ENCODE measurements around the gene RGS3.
"Not testable (repeated sequence)": the region's sequence is repeated elsewhere in the genome, so short reads cannot be mapped to it uniquely, and the experiment has no call there.

RGS3 gene

GRCh38 chr9:113491147-113491546 lies 27.6 kb downstream of the RGS3 start:
- H3K27me3 ChIP-seq (ENCODE audit: insufficient read depth, low read length); H3K9ac ChIP-seq (ENCODE audit: low read depth, low read length); H3K4me3 ChIP-seq (ENCODE audit: low read length); H3K27ac ChIP-seq (ENCODE audit: low read depth, low read length); H3K36me3 ChIP-seq (ENCODE audit: insufficient read depth, low read length); H3K9me3 ChIP-seq (ENCODE audit: insufficient read depth, low read depth, low read length): not testable (repeated sequence)
- WGBS: 97% methylated on average over 4 of the region's 4 CpGs
- peaks cover 12% of the 10 kb centered on the region; the same call in 1 of the 2 replicates for H3K4me1 ChIP-seq (ENCODE audit: insufficient read depth, low read length)

- 81% methylated on average over 10 of the region's 11 CpGs for WGBS
- Histone ChIP-seq H3K4me3 (ENCODE audit: low read length) (no peak overlapping the region), H3K27ac (ENCODE audit: low read depth, low read length) (no peak overlapping the region), H3K36me3 (ENCODE audit: insufficient read depth, low read length) (no peaks in the 10 kb centered on the region), H3K27me3 (ENCODE audit: insufficient read depth, low read length) (no peaks in the 10 kb centered on the region), H3K9ac (ENCODE audit: low read depth, low read length) (no peak overlapping the region), H3K9me3 (ENCODE audit: insufficient read depth, low read depth, low read length) (no peaks in the 10 kb centered on the region), H3K4me1 (ENCODE audit: insufficient read depth, low read length) (peaks cover 12% of the 10 kb centered on the region; the same call in 1 of the 2 replicates)
Observed at GRCh38 chr9:113492343-113493202, 29.0 kb downstream of the RGS3 start.

GRCh38 chr9:113493203-113493520 lies 29.6 kb downstream of the RGS3 start:
- H3K4me1 ChIP-seq (ENCODE audit: insufficient read depth, low read length): peaks cover 12% of the 10 kb centered on the region; the same call in 1 of the 2 replicates
- no peaks in the 10 kb centered on the region for H3K9me3 ChIP-seq (ENCODE audit: insufficient read depth, low read depth, low read length)
- H3K4me3 ChIP-seq (ENCODE audit: low read length): no peak overlapping the region
- no peak overlapping the region for H3K9ac ChIP-seq (ENCODE audit: low read depth, low read length)
- no peaks in the 10 kb centered on the region for H3K36me3 ChIP-seq (ENCODE audit: insufficient read depth, low read length)
- H3K27me3 ChIP-seq (ENCODE audit: insufficient read depth, low read length): no peaks in the 10 kb centered on the region
- no peak overlapping the region for H3K27ac ChIP-seq (ENCODE audit: low read depth, low read length)

- no peaks in the 10 kb centered on the region for H3K36me3 ChIP-seq (ENCODE audit: insufficient read depth, low read length)
- H3K4me3 ChIP-seq (ENCODE audit: low read length): no peak overlapping the region
- no peaks in the 10 kb centered on the region for H3K9me3 ChIP-seq (ENCODE audit: insufficient read depth, low read depth, low read length)
- H3K9ac ChIP-seq (ENCODE audit: low read depth, low read length): no peak overlapping the region
- no peaks in the 10 kb centered on the region for H3K27me3 ChIP-seq (ENCODE audit: insufficient read depth, low read length)
- H3K4me1 ChIP-seq (ENCODE audit: insufficient read depth, low read length): peaks cover 12% of the 10 kb centered on the region; the same call in 1 of the 2 replicates
- no peak overlapping the region for H3K27ac ChIP-seq (ENCODE audit: low read depth, low read length)
- 91% methylated on average over 3 of the region's 3 CpGs for WGBS
Observed at GRCh38 chr9:113495526-113495925, 32.0 kb downstream of the RGS3 start.

GRCh38 chr9:113497051-113497450 lies 33.5 kb downstream of the RGS3 start:
- Histone ChIP-seq H3K36me3 (ENCODE audit: insufficient read depth, low read length) (no peaks in the 10 kb centered on the region), H3K9me3 (ENCODE audit: insufficient read depth, low read depth, low read length) (no peaks in the 10 kb centered on the region), H3K9ac (ENCODE audit: low read depth, low read length) (no peak overlapping the region), H3K27ac (ENCODE audit: low read depth, low read length) (no peak overlapping the region), H3K27me3 (ENCODE audit: insufficient read depth, low read length) (no peaks in the 10 kb centered on the region), H3K4me1 (ENCODE audit: insufficient read depth, low read length) (peaks cover 23% of the 10 kb centered on the region), H3K4me3 (ENCODE audit: low read length) (no peak overlapping the region)
- 90% methylated on average over 9 of the region's 9 CpGs for WGBS

- 96% methylated on average over 10 of the region's 10 CpGs for WGBS
- Histone ChIP-seq H3K36me3 (ENCODE audit: insufficient read depth, low read length) (no peaks in the 10 kb centered on the region), H3K9ac (ENCODE audit: low read depth, low read length) (no peak overlapping the region), H3K4me3 (ENCODE audit: low read length) (no peak overlapping the region), H3K9me3 (ENCODE audit: insufficient read depth, low read depth, low read length) (no peaks in the 10 kb centered on the region), H3K27ac (ENCODE audit: low read depth, low read length) (no peak overlapping the region), H3K27me3 (ENCODE audit: insufficient read depth, low read length) (no peaks in the 10 kb centered on the region), H3K4me1 (ENCODE audit: insufficient read depth, low read length) (peaks cover 19% of the 10 kb centered on the region)
Observed at GRCh38 chr9:113499153-113499875, 35.8 kb downstream of the RGS3 start.

GRCh38 chr9:113499876-113500497 lies 36.5 kb downstream of the RGS3 start:
- Histone ChIP-seq H3K4me3 (ENCODE audit: low read length) (no peak overlapping the region), H3K27me3 (ENCODE audit: insufficient read depth, low read length) (no peaks in the 10 kb centered on the region), H3K4me1 (ENCODE audit: insufficient read depth, low read length) (peaks cover 19% of the 10 kb centered on the region), H3K9ac (ENCODE audit: low read depth, low read length) (no peak overlapping the region), H3K36me3 (ENCODE audit: insufficient read depth, low read length) (no peaks in the 10 kb centered on the region), H3K27ac (ENCODE audit: low read depth, low read length) (no peak overlapping the region), H3K9me3 (ENCODE audit: insufficient read depth, low read depth, low read length) (no peaks in the 10 kb centered on the region)
- WGBS: 82% methylated on average over 5 of the region's 5 CpGs

- Histone ChIP-seq H3K4me1 (ENCODE audit: insufficient read depth, low read length) (peaks cover 30% of the 10 kb centered on the region), H3K9me3 (ENCODE audit: insufficient read depth, low read depth, low read length) (no peaks in the 10 kb centered on the region), H3K9ac (ENCODE audit: low read depth, low read length) (peak overlapping the region; percentile 20; the same call in 1 of the 2 replicates), H3K4me3 (ENCODE audit: low read length) (no peak overlapping the region), H3K27me3 (ENCODE audit: insufficient read depth, low read length) (no peaks in the 10 kb centered on the region), H3K27ac (ENCODE audit: low read depth, low read length) (peak overlapping the region; percentile 74; the same call in 1 of the 2 replicates), H3K36me3 (ENCODE audit: insufficient read depth, low read length) (no peaks in the 10 kb centered on the region)
- WGBS: 55% methylated on average over 20 of the region's 20 CpGs
Observed at GRCh38 chr9:113501129-113501686, 37.7 kb downstream of the RGS3 start.

- no peak overlapping the region for H3K4me3 ChIP-seq (ENCODE audit: low read length)
- H3K4me1 ChIP-seq (ENCODE audit: insufficient read depth, low read length): peaks cover 37% of the 10 kb centered on the region
- H3K36me3 ChIP-seq (ENCODE audit: insufficient read depth, low read length): no peaks in the 10 kb centered on the region
- no peaks in the 10 kb centered on the region for H3K27me3 ChIP-seq (ENCODE audit: insufficient read depth, low read length)
- peak overlapping the region; percentile 74; the same call in 1 of the 2 replicates for H3K27ac ChIP-seq (ENCODE audit: low read depth, low read length)
- peak overlapping the region; percentile 20; the same call in 1 of the 2 replicates for H3K9ac ChIP-seq (ENCODE audit: low read depth, low read length)
- WGBS: 99% methylated on average over 4 of the region's 5 CpGs
- H3K9me3 ChIP-seq (ENCODE audit: insufficient read depth, low read depth, low read length): no peaks in the 10 kb centered on the region
Observed at GRCh38 chr9:113501852-113502251, 38.3 kb downstream of the RGS3 start.

GRCh38 chr9:113502427-113503034 lies 39.0 kb downstream of the RGS3 start:
- H3K9ac ChIP-seq (ENCODE audit: low read depth, low read length): no peak overlapping the region
- peaks cover 37% of the 10 kb centered on the region for H3K4me1 ChIP-seq (ENCODE audit: insufficient read depth, low read length)
- no peak overlapping the region for H3K27ac ChIP-seq (ENCODE audit: low read depth, low read length)
- H3K27me3 ChIP-seq (ENCODE audit: insufficient read depth, low read length): no peaks in the 10 kb centered on the region
- 73% methylated on average over 4 of the region's 4 CpGs for WGBS
- H3K36me3 ChIP-seq (ENCODE audit: insufficient read depth, low read length): no peaks in the 10 kb centered on the region
- no peaks in the 10 kb centered on the region for H3K9me3 ChIP-seq (ENCODE audit: insufficient read depth, low read depth, low read length)
- H3K4me3 ChIP-seq (ENCODE audit: low read length): no peak overlapping the region

All from HUES64 (cell line).